GM21381 (cell line): ENCODE measurements around the gene PTGR2.
"Not testable (repeated sequence)": the region's sequence is repeated elsewhere in the genome, so short reads cannot be mapped to it uniquely, and the experiment has no call there.

ENCODE experiments used
- ATAC-seq: cut with Tn5 transposase; IDR thresholded peaks from one replicate; pipeline ENCODE4 v1.9.1; 2021; ENCODE audit warnings: mild to moderate bottlenecking, moderate library complexity; ENCODE audit not compliant: unreplicated experiment

Gene PTGR2

GRCh38 chr14:73886449-73887317 lies 35.1 kb downstream of the PTGR2 start, which contains the start of gene ZNF410:
ZNF410 (plus strand) TSS chr14:73886859; CDS start chr14:73892176, 5,317 bp downstream.
- peak; percentile 92 for ATAC-seq

DNA sequence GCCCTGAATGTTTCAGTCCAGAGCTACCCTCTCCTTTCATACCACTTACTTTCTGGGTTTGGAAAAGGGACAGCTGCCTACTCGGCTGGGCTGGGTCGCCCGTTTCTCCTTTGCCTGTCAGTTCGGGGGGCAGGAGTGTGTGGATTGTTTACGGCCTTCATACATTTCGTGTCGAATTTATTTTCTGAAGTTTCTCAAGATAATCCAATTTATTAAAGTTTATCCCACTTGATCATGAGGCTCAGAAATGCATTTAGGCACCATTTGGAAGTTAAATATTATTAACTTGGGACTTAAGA lies 35.6 kb downstream of the PTGR2 start:
- ATAC-seq: no peak

DNA sequence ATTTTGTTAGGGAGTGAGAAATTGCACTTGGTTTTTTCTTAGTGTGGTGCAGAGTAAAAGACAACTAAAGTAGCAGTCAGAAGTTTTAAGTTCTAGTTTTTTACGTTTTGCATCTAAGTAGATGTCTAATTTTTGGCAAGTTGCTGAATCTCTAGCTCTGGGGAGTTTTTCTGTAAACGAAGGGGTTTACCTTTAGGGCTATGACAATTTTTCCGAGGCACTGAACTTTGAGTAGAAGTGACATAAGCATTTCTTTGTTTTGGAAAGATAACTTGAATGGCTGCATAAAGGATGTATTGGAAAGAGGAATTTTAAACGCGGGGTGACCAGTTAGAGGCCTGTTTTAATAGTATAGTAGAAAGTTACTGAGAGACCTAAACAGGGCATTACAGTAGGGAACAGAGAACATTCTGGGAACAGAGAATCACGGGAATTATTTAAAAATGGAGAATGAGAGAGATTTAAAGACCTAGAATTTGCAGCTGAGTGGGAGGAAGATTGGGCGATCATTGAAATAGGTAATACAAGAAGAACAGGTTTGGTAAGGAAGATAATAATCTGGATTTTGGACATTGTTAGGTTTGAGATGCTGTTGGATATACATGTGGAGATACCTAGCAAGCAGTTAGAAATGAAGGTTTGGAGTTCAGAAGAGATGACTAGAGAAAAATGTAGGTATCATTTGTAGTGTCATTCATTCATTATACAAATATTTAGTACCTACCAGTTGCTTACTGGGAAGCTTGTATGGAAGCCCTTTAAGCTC lies 36.2 kb downstream of the PTGR2 start:
- ATAC-seq: no peak

GRCh38 chr14:73888460-73888725 lies 36.8 kb downstream of the PTGR2 start:
- no peak for ATAC-seq

DNA sequence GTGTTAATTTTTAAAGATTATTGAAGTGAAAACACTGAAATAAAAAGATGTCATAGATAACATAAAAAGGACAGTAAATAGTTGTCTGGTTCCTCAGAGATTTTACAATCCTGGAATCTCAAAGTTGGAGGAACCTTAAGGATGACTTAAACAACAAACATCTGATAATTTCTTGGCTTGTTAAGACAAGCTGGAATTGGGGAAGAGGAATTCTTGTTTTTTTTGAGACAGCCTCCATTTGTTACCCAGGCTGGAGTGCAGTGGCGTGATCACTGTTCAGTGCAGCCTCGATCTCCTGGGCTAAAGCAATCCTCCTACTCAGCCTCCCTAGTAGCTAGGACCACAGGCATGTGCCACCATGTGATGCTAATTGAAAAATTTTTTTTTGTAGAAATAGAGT lies 37.3 kb downstream of the PTGR2 start:
- no peak for ATAC-seq

- no peak for ATAC-seq
Measured at GRCh38 chr14:73889376-73889775, 37.7 kb downstream of the PTGR2 start.

- ATAC-seq: not testable (repeated sequence)
Measured at GRCh38 chr14:73894180-73894687, 42.6 kb downstream of the PTGR2 start.

DNA sequence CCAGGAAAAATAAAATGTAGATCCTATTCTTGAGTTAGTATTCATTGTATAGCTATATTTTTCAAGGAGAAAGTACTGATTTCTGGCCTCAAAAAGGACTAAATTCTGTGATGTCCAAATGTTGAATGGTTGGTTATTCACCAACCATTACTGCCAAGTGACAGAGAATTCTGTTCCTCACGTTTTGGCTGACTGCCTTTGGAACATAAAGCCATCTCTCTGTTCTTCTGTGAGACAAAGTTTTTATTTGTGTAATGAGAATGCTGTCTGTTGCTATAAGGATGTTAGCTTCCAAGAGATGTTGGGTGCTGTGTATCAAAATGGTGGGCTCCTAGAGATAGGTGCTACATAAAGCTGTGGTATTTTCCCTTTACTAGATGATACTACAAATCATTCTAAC lies 44.3 kb downstream of the PTGR2 start:
- no peak for ATAC-seq

GRCh38 chr14:73896521-73896920 lies 44.9 kb downstream of the PTGR2 start:
- ATAC-seq: no peak

DNA sequence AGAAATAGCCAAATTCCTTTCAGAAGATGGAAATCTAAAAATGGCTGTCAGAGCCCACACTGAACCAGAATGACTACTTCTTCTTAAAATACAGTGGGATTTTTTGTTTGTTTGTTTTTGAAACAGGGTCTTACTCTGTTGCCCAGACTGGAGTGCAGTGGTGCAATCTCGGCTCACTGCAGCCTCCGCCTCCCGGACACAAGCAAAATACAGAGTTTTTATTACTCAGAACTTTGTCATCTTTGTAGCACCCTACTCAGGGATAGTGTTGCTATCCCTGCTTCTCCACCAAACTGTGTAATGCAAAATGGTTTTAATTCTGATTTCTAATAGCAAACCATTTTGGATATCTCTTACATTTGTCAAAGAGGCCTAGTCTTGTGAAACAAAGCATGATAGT lies 51.4 kb downstream of the PTGR2 start:
- no peak for ATAC-seq

- no peak for ATAC-seq
Measured at GRCh38 chr14:73909681-73910080, 58.0 kb downstream of the PTGR2 start.

DNA sequence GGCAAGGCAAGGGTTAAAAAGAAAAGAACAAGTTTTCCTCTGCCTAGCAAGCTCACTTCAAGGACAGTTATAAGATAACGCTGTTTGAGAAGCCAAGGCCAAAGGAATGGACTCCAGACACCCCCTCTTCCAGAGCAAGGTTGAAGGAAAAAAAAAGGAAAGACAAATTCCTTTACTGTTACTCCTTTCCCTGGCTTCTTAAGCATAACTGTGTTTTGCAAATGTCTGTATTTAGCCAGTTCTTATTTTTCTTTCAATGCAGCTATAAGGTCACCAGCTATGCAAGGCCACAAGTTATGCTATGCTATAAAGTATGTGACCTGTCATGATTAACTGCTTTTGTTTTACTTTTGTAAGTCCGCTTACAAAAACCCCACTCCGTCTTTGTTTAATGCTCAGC lies 61.6 kb downstream of the PTGR2 start:
- ATAC-seq: no peak

DNA sequence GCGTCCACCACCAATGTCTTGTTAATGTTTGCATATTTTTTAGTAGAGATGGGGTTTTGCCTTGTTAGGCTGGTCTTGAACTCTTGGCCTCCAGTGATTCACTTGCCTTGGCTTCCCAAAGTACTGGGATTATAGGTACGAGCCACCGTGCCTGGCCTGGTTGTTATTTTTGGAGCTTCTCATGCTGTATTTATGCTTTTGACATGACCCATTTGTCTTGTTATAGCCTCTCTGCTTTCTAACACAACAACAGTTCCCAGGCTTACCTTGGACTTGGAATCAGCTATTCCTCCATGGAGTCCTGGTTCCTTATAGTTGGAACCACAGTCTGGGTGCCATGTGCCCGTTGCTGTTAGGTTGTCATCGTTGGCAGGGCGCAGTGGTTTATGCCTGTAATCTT lies 64.7 kb downstream of the PTGR2 start:
- no peak for ATAC-seq

GRCh38 chr14:73919457-73919856 lies 67.8 kb downstream of the PTGR2 start:
- not testable (repeated sequence) for ATAC-seq

DNA sequence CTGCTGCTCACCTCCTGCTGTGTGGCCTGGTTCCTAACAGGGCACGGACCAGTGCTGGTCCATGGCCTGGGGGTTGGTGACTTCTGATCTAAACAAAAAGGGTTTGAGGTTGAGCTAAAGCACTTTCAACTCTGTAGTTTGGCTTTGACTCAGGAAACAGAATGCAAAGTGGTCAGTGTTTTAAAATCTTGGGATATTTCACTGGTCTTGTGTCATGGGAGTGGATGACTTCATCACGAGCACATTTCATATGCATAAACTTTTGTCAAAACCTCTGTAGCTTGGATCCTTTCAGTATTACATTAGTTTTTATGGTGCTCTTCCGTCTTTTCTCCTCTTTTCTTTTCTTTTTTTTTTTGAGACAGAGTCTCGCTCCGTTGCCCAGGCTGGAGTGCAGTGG lies 72.7 kb downstream of the PTGR2 start:
- no peak for ATAC-seq
